ENCODE results near the gene ZGLP1. TPM values are rescaled to one million over a fixed set of nuclear protein-coding genes. Genes with fewer than 3 reads are reported as not detected.

ZGLP1 gene
- total and polyA plus RNA-seq, 2 of the 13 experiments (the other 11 are each of a cell fraction or from before 2014, with no cell fraction given), result 2.4 to 3.0 TPM

DNA sequence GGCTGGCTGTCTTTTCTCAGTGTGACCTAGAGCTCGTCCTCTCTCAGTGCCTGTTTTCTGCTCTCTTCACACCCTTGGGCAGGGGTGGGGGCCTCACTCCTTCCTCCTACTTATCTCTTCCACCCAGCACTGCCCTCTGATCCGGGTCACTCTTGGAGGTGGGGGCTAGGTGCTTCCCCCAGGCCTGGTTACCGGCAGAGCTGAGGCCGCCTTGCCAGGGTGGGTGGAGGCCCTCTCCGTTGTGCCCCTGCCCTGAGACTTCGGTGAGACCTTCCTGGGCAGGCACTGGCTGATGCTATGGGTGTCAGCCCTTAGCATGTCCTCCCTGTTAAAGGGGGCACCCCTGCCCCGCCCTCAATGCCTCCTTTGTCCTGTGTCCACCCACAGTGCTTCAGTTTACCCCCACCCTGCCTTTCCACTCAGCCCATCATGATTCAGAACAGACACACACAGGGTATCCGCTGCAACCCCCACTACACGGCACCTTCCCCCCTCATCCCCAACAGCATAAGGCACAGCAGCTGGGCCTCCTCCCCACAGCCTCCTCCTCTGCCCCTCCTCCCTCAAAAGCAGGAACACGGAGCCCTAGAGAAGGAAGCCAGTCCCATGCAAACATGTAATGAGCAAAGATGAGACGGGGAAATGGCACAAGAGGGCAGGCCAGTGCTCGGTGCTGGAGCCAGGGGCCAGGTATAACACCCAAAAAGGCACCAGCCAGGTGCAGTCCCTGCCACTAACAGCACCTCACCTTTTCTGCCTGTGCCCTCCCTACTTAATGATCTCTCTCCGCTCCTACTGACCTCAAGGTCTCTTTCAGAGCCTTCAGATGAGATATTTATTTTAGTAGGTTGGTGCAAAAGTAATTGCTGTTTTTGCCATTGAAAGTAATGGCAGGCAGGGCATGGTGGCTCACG lies 9.8 kb downstream of the ZGLP1 start (continued):
- TF ChIP-seq MYC (CRISPR knock-in tag; IDR thresholded peaks at IDR 0.05; ENCODE audit: borderline replicate concordance) (no peak), ZNF557 (CRISPR knock-in tag; IDR thresholded peaks at IDR 0.05) (no peak), ZNF318 (CRISPR knock-in tag; IDR thresholded peaks at IDR 0.05) (no peak), ZNF432 (CRISPR knock-in tag; IDR thresholded peaks at IDR 0.05; ENCODE audit: borderline replicate concordance) (no peak), MAFF (IDR thresholded peaks at IDR 0.05; ENCODE audit: low read depth, low read length) (no peak), RBAK (CRISPR knock-in tag; IDR thresholded peaks at IDR 0.05) (no peak), ATF4 (CRISPR knock-in tag; IDR thresholded peaks at IDR 0.05) (no peak), TMF1 (CRISPR knock-in tag; IDR thresholded peaks at IDR 0.05; ENCODE audit: low read depth) (no peak), POGZ (CRISPR knock-in tag; IDR thresholded peaks at IDR 0.05) (no peak)
- TF ChIP-seq, protein P1, sequence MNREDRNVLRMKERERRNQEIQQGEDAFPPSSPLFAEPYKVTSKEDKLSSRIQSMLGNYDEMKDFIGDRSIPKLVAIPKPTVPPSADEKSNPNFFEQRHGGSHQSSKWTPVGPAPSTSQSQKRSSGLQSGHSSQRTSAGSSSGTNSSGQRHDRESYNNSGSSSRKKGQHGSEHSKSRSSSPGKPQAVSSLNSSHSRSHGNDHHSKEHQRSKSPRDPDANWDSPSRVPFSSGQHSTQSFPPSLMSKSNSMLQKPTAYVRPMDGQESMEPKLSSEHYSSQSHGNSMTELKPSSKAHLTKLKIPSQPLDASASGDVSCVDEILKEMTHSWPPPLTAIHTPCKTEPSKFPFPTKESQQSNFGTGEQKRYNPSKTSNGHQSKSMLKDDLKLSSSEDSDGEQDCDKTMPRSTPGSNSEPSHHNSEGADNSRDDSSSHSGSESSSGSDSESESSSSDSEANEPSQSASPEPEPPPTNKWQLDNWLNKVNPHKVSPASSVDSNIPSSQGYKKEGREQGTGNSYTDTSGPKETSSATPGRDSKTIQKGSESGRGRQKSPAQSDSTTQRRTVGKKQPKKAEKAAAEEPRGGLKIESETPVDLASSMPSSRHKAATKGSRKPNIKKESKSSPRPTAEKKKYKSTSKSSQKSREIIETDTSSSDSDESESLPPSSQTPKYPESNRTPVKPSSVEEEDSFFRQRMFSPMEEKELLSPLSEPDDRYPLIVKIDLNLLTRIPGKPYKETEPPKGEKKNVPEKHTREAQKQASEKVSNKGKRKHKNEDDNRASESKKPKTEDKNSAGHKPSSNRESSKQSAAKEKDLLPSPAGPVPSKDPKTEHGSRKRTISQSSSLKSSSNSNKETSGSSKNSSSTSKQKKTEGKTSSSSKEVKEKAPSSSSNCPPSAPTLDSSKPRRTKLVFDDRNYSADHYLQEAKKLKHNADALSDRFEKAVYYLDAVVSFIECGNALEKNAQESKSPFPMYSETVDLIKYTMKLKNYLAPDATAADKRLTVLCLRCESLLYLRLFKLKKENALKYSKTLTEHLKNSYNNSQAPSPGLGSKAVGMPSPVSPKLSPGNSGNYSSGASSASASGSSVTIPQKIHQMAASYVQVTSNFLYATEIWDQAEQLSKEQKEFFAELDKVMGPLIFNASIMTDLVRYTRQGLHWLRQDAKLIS (CRISPR knock-in tag; IDR thresholded peaks at IDR 0.05), result no peak
- TF ChIP-seq, protein P2, sequence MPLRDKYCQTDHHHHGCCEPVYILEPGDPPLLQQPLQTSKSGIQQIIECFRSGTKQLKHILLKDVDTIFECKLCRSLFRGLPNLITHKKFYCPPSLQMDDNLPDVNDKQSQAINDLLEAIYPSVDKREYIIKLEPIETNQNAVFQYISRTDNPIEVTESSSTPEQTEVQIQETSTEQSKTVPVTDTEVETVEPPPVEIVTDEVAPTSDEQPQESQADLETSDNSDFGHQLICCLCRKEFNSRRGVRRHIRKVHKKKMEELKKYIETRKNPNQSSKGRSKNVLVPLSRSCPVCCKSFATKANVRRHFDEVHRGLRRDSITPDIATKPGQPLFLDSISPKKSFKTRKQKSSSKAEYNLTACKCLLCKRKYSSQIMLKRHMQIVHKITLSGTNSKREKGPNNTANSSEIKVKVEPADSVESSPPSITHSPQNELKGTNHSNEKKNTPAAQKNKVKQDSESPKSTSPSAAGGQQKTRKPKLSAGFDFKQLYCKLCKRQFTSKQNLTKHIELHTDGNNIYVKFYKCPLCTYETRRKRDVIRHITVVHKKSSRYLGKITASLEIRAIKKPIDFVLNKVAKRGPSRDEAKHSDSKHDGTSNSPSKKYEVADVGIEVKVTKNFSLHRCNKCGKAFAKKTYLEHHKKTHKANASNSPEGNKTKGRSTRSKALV (CRISPR knock-in tag; IDR thresholded peaks at IDR 0.05), result no peak
- TF ChIP-seq, protein P3, sequence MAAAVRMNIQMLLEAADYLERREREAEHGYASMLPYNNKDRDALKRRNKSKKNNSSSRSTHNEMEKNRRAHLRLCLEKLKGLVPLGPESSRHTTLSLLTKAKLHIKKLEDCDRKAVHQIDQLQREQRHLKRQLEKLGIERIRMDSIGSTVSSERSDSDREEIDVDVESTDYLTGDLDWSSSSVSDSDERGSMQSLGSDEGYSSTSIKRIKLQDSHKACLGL (CRISPR knock-in tag; IDR thresholded peaks at IDR 0.05), result no peak

Data from HepG2 (cell line).